Measurements from ENCODE around the gene KCNV2.

KCNV2 gene

DNA sequence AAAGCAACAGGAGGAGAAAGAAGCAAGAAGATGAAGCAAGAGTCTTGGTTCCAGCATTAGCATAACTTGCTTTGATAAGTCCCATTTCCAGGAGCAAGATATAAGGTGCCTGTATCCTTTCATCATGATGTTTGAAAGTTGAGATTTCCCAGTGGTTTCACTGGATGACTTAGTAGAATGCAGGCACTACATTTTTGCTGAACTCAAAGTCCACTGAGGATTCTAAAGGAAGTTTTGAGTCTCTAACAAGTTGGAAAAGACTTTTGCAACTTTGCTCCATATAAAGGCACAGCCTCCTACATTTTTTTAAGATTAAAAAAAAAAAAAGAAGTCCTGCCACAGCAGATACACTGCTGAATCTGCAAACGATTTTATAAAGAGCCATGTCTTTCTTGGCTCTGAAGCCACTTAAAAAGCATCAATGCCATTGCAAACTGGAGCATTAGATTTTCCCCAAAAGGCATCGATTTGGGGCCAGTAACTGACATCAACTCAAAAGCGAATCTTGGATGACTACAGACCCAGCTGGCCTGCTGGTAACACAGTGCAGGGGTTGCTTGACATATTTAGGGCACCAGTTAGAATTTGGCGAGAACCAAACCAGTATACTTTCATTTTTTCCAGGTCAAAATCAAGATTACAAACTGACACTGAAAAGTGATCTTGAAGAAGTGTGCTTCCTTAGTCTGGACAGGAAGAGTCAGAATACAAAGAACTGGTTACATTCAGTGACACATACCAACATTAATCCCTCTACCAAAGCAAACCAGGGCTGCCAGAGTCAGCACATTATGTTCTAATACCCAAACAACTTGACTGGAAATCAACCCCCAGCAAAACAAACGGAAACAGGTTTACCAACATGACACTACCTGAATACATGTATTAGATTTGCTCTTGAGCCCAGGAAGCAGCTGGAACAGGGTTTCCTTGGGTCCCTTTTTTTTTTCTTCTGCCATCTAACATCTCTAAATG is 39.1 kb upstream of the KCNV2 start:
- no peak overlapping the region for H3K4me3 ChIP-seq (ENCODE audit: low read depth in 1 of 2, low read length in 1 of 2)
- H3K27me3 ChIP-seq: no peaks in the 10 kb centered on the region
- H3K4me1 ChIP-seq (ENCODE audit: control insufficient read depth in 1 of 2, insufficient read depth in 1 of 2, low read depth in 1 of 2, low read length in 1 of 2): no peaks in the 10 kb centered on the region
- no peaks in the 10 kb centered on the region for H3K9me3 ChIP-seq
- TF ChIP-seq, protein P1, sequence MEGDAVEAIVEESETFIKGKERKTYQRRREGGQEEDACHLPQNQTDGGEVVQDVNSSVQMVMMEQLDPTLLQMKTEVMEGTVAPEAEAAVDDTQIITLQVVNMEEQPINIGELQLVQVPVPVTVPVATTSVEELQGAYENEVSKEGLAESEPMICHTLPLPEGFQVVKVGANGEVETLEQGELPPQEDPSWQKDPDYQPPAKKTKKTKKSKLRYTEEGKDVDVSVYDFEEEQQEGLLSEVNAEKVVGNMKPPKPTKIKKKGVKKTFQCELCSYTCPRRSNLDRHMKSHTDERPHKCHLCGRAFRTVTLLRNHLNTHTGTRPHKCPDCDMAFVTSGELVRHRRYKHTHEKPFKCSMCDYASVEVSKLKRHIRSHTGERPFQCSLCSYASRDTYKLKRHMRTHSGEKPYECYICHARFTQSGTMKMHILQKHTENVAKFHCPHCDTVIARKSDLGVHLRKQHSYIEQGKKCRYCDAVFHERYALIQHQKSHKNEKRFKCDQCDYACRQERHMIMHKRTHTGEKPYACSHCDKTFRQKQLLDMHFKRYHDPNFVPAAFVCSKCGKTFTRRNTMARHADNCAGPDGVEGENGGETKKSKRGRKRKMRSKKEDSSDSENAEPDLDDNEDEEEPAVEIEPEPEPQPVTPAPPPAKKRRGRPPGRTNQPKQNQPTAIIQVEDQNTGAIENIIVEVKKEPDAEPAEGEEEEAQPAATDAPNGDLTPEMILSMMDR (IDR thresholded peaks at IDR 0.05): no peak
- H3K27ac ChIP-seq: no peak overlapping the region
- no peaks in the 10 kb centered on the region for H3K36me3 ChIP-seq

GRCh38 chr9:2679011-2679410 is 38.3 kb upstream of the KCNV2 start:
- Histone ChIP-seq H3K27me3 (no peaks in the 10 kb centered on the region), H3K27ac (no peak overlapping the region), H3K4me3 (ENCODE audit: low read depth in 1 of 2, low read length in 1 of 2) (no peak overlapping the region), H3K9me3 (no peaks in the 10 kb centered on the region), H3K4me1 (ENCODE audit: control insufficient read depth in 1 of 2, insufficient read depth in 1 of 2, low read depth in 1 of 2, low read length in 1 of 2) (no peaks in the 10 kb centered on the region), H3K36me3 (no peaks in the 10 kb centered on the region)
- TF ChIP-seq, protein P1 (IDR thresholded peaks at IDR 0.05): no peak

DNA sequence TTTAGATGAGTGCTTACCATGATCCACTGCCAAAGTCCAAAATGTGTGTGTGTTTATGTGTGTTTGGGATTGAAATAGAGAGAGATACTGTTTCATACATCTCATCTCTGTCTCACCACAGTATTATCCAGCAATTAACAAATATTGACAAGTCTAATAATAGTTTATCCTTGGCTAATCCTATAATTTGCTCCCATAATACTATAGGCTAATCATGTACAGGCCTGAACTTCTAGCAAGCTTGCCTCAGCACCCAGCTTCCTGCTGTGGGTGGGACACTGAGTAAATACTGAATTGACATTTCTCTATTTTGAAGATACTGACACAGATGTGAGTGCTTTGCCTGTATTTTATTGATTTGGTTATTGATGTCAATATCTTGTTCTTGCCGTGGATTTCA is 35.3 kb upstream of the KCNV2 start:
- no peaks in the 10 kb centered on the region for H3K9me3 ChIP-seq
- H3K27ac ChIP-seq: no peak overlapping the region
- TF ChIP-seq, protein P1 (IDR thresholded peaks at IDR 0.05): no peak
- no peak overlapping the region for H3K4me3 ChIP-seq (ENCODE audit: low read depth in 1 of 2, low read length in 1 of 2)
- H3K4me1 ChIP-seq (ENCODE audit: control insufficient read depth in 1 of 2, insufficient read depth in 1 of 2, low read depth in 1 of 2, low read length in 1 of 2): no peaks in the 10 kb centered on the region
- H3K27me3 ChIP-seq: no peaks in the 10 kb centered on the region
- no peaks in the 10 kb centered on the region for H3K36me3 ChIP-seq

DNA sequence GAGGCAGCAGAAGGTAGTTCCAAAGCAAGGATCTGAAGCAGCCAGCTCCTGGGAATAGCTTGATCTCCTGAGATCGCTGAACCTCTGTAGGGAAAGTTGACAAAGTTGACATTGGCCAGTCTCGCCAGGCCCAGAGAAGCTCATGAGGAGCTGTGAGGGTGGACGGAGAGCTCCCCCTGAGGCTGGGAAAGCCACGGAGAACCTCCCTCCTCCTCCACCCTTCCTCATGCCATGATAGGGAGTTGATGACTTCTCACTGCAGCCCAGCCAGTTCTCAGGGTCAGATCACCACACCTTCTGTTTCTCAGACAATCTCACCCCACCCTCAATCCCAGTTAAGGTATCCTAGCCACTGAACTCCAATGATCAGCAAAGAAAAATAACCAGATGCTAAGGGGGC is 30.4 kb upstream of the KCNV2 start:
- TF ChIP-seq, protein P1 (IDR thresholded peaks at IDR 0.05): no peak
- H3K36me3 ChIP-seq: no peaks in the 10 kb centered on the region
- H3K9me3 ChIP-seq: no peaks in the 10 kb centered on the region
- H3K27ac ChIP-seq: no peak overlapping the region
- no peaks in the 10 kb centered on the region for H3K4me1 ChIP-seq (ENCODE audit: control insufficient read depth in 1 of 2, insufficient read depth in 1 of 2, low read depth in 1 of 2, low read length in 1 of 2)
- H3K4me3 ChIP-seq (ENCODE audit: low read depth in 1 of 2, low read length in 1 of 2): no peak overlapping the region
- no peaks in the 10 kb centered on the region for H3K27me3 ChIP-seq

DNA sequence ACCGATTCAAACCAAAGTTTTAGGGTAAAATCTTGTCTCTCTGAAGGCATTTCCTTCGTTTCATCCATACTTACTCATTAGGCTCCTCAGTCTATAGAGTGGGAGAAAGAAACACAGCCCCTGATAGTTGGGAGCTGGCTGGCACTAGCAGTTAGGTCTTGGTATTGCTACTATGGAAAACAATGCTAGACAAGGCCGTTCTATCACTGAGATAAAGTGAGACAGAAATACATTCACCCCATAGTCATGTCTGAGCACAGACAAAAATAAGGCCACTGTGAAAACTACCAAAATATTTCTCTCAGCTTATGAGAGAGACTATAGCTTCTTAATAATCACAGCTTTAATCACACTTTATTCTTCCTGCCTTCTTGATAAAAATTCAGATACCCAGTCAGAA is 28.7 kb upstream of the KCNV2 start:
- H3K4me1 ChIP-seq (ENCODE audit: control insufficient read depth in 1 of 2, insufficient read depth in 1 of 2, low read depth in 1 of 2, low read length in 1 of 2): no peaks in the 10 kb centered on the region
- TF ChIP-seq, protein P1 (IDR thresholded peaks at IDR 0.05): no peak
- H3K36me3 ChIP-seq: no peaks in the 10 kb centered on the region
- H3K4me3 ChIP-seq (ENCODE audit: low read depth in 1 of 2, low read length in 1 of 2): no peak overlapping the region
- no peak overlapping the region for H3K27ac ChIP-seq
- H3K9me3 ChIP-seq: no peaks in the 10 kb centered on the region
- no peaks in the 10 kb centered on the region for H3K27me3 ChIP-seq
